ENCODE measurements around the gene PIK3R3. TPM values are rescaled to one million over a fixed set of nuclear protein-coding genes. Genes with fewer than 3 reads are reported as not detected.

PIK3R3 gene
- polyA plus RNA-seq, 2 of the 4 experiments (the other 2 are of a cell fraction), result 2.1 to 2.2 TPM

DNA sequence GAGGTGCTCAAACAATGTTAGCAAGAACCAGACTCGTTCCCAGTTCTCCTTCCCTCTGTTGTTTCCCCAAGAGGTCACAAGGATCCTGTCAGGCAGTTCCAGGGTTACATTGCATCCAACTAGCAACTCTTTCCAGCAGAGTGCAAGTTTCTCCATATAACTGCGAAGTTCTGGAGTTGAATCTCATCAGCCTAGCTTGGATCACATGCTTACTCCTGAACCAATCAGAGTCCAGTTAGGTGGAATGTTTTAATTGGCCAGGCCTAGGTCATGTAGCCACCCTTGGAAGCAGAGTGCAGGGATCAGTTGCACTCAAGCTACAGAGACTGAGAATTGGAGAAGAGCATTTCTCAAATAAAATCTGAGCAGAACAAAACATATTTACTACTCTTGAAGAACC, 15.9 kb upstream of the PIK3R3 start (continued):
- TF ChIP-seq MYC (IDR thresholded peaks at IDR 0.05; ENCODE audit: borderline replicate concordance, low read length) (no peak), KDM1A (IDR thresholded peaks at IDR 0.05; ENCODE audit: low read depth) (no peak), ZSCAN20 (CRISPR knock-in tag; IDR thresholded peaks at IDR 0.05) (no peak), ESRRA (IDR thresholded peaks at IDR 0.05; ENCODE audit: borderline replicate concordance, low read length) (no peak), TFCP2L1 (CRISPR knock-in tag; IDR thresholded peaks at IDR 0.05) (no peak)
- TF ChIP-seq, protein P1, sequence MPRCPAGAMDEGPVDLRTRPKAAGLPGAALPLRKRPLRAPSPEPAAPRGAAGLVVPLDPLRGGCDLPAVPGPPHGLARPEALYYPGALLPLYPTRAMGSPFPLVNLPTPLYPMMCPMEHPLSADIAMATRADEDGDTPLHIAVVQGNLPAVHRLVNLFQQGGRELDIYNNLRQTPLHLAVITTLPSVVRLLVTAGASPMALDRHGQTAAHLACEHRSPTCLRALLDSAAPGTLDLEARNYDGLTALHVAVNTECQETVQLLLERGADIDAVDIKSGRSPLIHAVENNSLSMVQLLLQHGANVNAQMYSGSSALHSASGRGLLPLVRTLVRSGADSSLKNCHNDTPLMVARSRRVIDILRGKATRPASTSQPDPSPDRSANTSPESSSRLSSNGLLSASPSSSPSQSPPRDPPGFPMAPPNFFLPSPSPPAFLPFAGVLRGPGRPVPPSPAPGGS (IDR thresholded peaks at IDR 0.05), result no peak

DNA sequence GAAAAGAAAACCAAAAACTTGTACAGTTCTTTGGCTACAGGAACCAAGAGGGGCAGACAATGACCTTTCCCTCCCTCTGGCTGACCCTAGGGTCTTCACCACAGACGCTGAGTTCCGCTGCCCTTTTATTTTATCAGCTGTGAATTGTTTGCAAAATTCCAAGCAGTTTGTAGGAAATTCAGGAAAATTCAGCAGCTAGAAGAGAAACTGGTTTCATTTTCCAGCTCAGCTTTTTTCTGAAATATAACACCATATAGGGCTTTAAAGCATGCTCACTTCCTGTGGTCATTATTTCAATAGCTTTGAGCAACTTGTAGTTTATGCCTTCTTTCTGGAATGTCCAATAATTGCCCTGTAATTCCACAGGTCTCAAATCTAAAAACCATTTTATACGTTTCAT, 5.5 kb upstream of the PIK3R3 start:
- CTCF ChIA-PET, result interaction anchor here (1.2 kb wide), 1 partner anchor 102 kb away, joined by 3 read pairs; no protein-coding TSS in a partner anchor
- DNase-seq (ENCODE audit: low read depth in 1 of 2, low spot score in 1 of 2), result no peak
- H3K4me1 ChIP-seq, result peaks cover 21% of the 10 kb centered on the region; the same call in 2 of the 3 replicates
- FAIRE-seq, result no peak
- TF ChIP-seq FOSB (CRISPR knock-in tag; IDR thresholded peaks at IDR 0.05) (no peak), RNF2 (IDR thresholded peaks at IDR 0.05; ENCODE audit: borderline replicate concordance, low read depth) (no peak), CBX8 (IDR thresholded peaks at IDR 0.05) (no peak), EP300 (IDR thresholded peaks at IDR 0.05) (no peak), CBX2 (IDR thresholded peaks at IDR 0.05; ENCODE audit: borderline replicate concordance, low read depth) (no peak), ESRRA (IDR thresholded peaks at IDR 0.05; ENCODE audit: borderline replicate concordance, low read length) (no peak), MAFK (IDR thresholded peaks at IDR 0.05; ENCODE audit: partially characterized antibody) (no peak), ZNF302 (CRISPR knock-in tag; IDR thresholded peaks at IDR 0.05) (no peak), KDM5A (IDR thresholded peaks at IDR 0.05) (no peak), BHLHE40 (IDR thresholded peaks at IDR 0.05; ENCODE audit: low read depth, low read length) (no peak)
- TF ChIP-seq, protein P2, sequence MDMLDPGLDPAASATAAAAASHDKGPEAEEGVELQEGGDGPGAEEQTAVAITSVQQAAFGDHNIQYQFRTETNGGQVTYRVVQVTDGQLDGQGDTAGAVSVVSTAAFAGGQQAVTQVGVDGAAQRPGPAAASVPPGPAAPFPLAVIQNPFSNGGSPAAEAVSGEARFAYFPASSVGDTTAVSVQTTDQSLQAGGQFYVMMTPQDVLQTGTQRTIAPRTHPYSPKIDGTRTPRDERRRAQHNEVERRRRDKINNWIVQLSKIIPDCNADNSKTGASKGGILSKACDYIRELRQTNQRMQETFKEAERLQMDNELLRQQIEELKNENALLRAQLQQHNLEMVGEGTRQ (IDR thresholded peaks at IDR 0.05), result no peak
- TF ChIP-seq, protein P3, sequence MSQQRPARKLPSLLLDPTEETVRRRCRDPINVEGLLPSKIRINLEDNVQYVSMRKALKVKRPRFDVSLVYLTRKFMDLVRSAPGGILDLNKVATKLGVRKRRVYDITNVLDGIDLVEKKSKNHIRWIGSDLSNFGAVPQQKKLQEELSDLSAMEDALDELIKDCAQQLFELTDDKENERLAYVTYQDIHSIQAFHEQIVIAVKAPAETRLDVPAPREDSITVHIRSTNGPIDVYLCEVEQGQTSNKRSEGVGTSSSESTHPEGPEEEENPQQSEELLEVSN (IDR thresholded peaks at IDR 0.05; ENCODE audit: borderline replicate concordance, low read depth), result no peak
- TF ChIP-seq, protein P4, sequence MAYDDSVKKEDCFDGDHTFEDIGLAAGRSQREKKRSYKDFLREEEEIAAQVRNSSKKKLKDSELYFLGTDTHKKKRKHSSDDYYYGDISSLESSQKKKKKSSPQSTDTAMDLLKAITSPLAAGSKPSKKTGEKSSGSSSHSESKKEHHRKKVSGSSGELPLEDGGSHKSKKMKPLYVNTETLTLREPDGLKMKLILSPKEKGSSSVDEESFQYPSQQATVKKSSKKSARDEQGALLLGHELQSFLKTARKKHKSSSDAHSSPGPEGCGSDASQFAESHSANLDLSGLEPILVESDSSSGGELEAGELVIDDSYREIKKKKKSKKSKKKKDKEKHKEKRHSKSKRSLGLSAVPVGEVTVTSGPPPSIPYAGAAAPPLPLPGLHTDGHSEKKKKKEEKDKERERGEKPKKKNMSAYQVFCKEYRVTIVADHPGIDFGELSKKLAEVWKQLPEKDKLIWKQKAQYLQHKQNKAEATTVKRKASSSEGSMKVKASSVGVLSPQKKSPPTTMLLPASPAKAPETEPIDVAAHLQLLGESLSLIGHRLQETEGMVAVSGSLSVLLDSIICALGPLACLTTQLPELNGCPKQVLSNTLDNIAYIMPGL (CRISPR knock-in tag; IDR thresholded peaks at IDR 0.05; ENCODE audit: borderline replicate concordance), result no peak
- POLR2A ChIA-PET, result no interaction called here
- H3K27ac ChIP-seq, result no peak overlapping the region
- WGBS (ENCODE audit: missing lambda C conversion rate), result 75% methylated on average over 3 of the region's 3 CpGs
- no peaks in the 10 kb centered on the region for H3K9me3 ChIP-seq
- no peak overlapping the region for H3K4me3 ChIP-seq
- no peak for ATAC-seq
- no peak overlapping the region for H3K4me2 ChIP-seq

DNA sequence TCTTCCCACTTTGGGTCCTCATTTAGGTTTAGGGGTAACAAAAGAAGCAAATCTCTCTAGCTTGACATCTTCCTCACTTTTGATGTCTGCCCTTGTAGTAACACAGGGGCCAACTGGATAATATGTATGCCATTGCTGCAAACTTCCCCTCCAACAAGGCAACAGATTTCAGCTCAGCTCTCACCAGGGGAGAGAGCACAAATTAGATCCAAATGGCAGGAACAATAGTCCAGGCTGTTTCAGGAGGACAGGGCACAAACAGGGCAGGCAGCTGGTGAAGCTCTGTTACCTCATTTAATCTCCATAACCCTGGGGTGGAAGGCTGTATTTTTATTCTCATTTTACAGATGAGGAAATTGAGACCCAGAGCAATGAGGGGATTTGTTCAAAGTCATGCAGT, 4.3 kb upstream of the PIK3R3 start:
- Histone ChIP-seq H3K4me3 (no peak overlapping the region), H3K27ac (no peak overlapping the region), H3K9me3 (no peaks in the 10 kb centered on the region), H3K4me2 (no peak overlapping the region), H3K4me1 (peaks cover 21% of the 10 kb centered on the region; the same call in 2 of the 3 replicates)
- CTCF ChIA-PET, result no interaction called here
- POLR2A ChIA-PET, result no interaction called here
- DNase-seq (ENCODE audit: low read depth in 1 of 2, low spot score in 1 of 2), result no peak
- ATAC-seq, result no peak
- FAIRE-seq, result no peak
- no peak for TF ChIP-seq HEYL (CRISPR knock-in tag; IDR thresholded peaks at IDR 0.05)
- TF ChIP-seq NPAS2 (CRISPR knock-in tag; IDR thresholded peaks at IDR 0.05; ENCODE audit: borderline replicate concordance), result no peak
- TF ChIP-seq FOSL2 (IDR thresholded peaks at IDR 0.05), result no peak
- TF ChIP-seq FOSL2 (CRISPR knock-in tag; IDR thresholded peaks at IDR 0.05), result no peak
- no peak for TF ChIP-seq CHD4 (IDR thresholded peaks at IDR 0.05; ENCODE audit: borderline replicate concordance)
- TF ChIP-seq JUNB (IDR thresholded peaks at IDR 0.05), result no peak
- TF ChIP-seq MAZ (IDR thresholded peaks at IDR 0.05; ENCODE audit: borderline replicate concordance, low read depth, low read length), result no peak
- TF ChIP-seq, protein P5, sequence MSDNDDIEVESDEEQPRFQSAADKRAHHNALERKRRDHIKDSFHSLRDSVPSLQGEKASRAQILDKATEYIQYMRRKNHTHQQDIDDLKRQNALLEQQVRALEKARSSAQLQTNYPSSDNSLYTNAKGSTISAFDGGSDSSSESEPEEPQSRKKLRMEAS (IDR thresholded peaks at IDR 0.05), result no peak
- no peak for TF ChIP-seq ESRRA (IDR thresholded peaks at IDR 0.05; ENCODE audit: borderline replicate concordance, low read length)
- TF ChIP-seq POLR2AphosphoS2 (conservative IDR thresholded peaks at IDR 0.05; ENCODE audit: low read length), result no peak
- TF ChIP-seq RARB (CRISPR knock-in tag; IDR thresholded peaks at IDR 0.05), result no peak
- no peak for TF ChIP-seq ZFP36 (IDR thresholded peaks at IDR 0.05; ENCODE audit: borderline replicate concordance, partially characterized antibody)
- TF ChIP-seq EHF (CRISPR knock-in tag; IDR thresholded peaks at IDR 0.05), result no peak
- no peak for TF ChIP-seq GATA3 (IDR thresholded peaks at IDR 0.05; ENCODE audit: borderline replicate concordance)
- TF ChIP-seq, protein P4 (CRISPR knock-in tag; IDR thresholded peaks at IDR 0.05; ENCODE audit: borderline replicate concordance), result no peak
- TF ChIP-seq, protein P6, sequence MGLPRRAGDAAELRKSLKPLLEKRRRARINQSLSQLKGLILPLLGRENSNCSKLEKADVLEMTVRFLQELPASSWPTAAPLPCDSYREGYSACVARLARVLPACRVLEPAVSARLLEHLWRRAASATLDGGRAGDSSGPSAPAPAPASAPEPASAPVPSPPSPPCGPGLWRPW (IDR thresholded peaks at IDR 0.05), result no peak
- TF ChIP-seq CBX8 (IDR thresholded peaks at IDR 0.05), result no peak

All from A549 (cell line).